ENCODE data around the gene TNFSF18. TPM values are rescaled to one million over a fixed set of nuclear protein-coding genes. Genes with fewer than 3 reads are reported as not detected.

Gene TNFSF18
- total RNA-seq, 2 experiments from 2014 or later: not detected

GRCh38 chr1:173016419-173016818 lies 34.3 kb downstream of the TNFSF18 start:
- Mint-ChIP-seq H3K9me3 (peaks cover 5% of the 10 kb centered on the region), H3K4me3 (no peak overlapping the region), H3K36me3 (peaks cover 10% of the 10 kb centered on the region), H3K27me3 (no peaks in the 10 kb centered on the region), H3K4me1 (peaks cover 10% of the 10 kb centered on the region), H3K27ac (no peak overlapping the region)
- POLR2A ChIA-PET: no interaction called here
- no peak for DNase-seq
- ATAC-seq (ENCODE audit: low read depth): no peak

DNA sequence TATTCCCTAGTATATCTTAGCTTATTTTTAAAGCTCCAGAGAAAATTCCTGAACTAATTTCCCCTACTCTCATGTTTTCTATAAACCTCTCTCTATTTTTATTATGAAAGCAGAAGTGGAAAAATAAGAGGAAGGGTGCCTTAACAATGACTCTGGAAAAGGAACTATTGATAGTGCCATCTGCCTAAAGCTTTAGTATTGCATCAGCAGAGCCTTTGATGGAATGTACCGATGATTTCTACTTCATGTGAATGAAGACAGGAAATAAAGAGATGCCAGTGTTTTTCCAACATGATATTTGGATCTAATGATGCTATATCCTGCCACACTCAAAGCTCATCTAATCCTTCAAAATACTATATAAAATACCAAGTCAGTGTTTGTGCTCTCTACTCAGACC lies 35.1 kb downstream of the TNFSF18 start:
- H3K9me3 Mint-ChIP-seq: peaks cover 7% of the 10 kb centered on the region
- peaks cover 10% of the 10 kb centered on the region for H3K4me1 Mint-ChIP-seq
- no peak overlapping the region for H3K27ac Mint-ChIP-seq
- H3K4me3 Mint-ChIP-seq: no peak overlapping the region
- no peak for ATAC-seq (ENCODE audit: low read depth)
- no peak for DNase-seq
- POLR2A ChIA-PET: no interaction called here
- H3K36me3 Mint-ChIP-seq: peaks cover 12% of the 10 kb centered on the region
- H3K27me3 Mint-ChIP-seq: no peaks in the 10 kb centered on the region

DNA sequence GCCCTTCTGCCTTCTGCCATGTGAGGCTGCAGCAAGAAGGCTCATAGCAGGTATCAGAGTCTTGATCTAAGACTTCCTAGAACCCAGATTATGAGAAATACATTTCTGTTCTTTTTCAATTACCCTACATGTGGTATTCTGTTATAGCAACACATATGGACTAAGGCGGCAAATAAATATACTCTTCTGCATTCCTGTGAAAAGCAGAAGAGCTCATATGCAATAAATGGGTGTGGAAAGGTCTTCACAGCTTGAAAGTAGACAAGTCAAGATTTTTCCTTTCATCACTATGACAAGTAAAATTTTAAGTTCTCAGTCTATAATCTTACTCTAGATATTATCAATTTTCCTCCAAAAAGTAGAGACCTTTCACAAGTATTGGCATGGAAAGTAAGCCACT lies 36.6 kb downstream of the TNFSF18 start:
- Mint-ChIP-seq H3K36me3 (peaks cover 12% of the 10 kb centered on the region), H3K27ac (no peak overlapping the region), H3K9me3 (peaks cover 7% of the 10 kb centered on the region), H3K27me3 (no peaks in the 10 kb centered on the region), H3K4me1 (peaks cover 9% of the 10 kb centered on the region), H3K4me3 (no peak overlapping the region)
- POLR2A ChIA-PET: no interaction called here
- ATAC-seq (ENCODE audit: low read depth) (no peak), DNase-seq (no peak)

DNA sequence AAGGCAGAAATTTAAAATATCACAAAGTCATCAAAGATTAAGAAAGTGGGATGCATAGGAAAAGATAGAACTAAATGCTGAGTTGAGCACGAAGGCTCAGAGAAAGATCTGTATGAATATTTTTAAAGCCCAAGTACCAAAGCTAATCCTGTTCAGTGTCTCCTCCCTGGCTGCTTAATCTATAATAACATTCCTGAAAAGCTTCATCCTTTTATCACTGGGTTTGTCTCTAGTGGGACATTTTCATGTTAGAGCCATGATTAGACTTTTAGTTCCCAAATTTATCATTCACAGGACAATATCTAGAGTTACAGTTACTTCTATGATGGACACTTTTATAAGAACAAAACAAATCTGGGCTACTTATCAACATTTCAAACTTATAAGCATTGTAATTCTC lies 38.6 kb downstream of the TNFSF18 start:
- Mint-ChIP-seq H3K4me3 (no peak overlapping the region), H3K9me3 (peaks cover 5% of the 10 kb centered on the region), H3K27ac (no peak overlapping the region), H3K4me1 (peaks cover 4% of the 10 kb centered on the region), H3K27me3 (no peaks in the 10 kb centered on the region), H3K36me3 (peaks cover 9% of the 10 kb centered on the region)
- DNase-seq (no peak), ATAC-seq (ENCODE audit: low read depth) (no peak)
- POLR2A ChIA-PET: no interaction called here

- no peak for ATAC-seq (ENCODE audit: low read depth)
- H3K27ac Mint-ChIP-seq: no peak overlapping the region
- POLR2A ChIA-PET: interaction anchor here (0.6 kb wide), 1 partner anchor 44 kb away, joined by 6 read pairs; no protein-coding TSS in a partner anchor
Observed at GRCh38 chr1:173009597-173009996, 41.1 kb downstream of the TNFSF18 start.

GRCh38 chr1:173005196-173005864 lies 45.4 kb downstream of the TNFSF18 start:
- Mint-ChIP-seq H3K4me1 (peaks cover 6% of the 10 kb centered on the region), H3K27ac (no peak overlapping the region), H3K27me3 (no peaks in the 10 kb centered on the region), H3K9me3 (peaks cover 10% of the 10 kb centered on the region), H3K4me3 (no peak overlapping the region), H3K36me3 (peaks cover 7% of the 10 kb centered on the region)
- POLR2A ChIA-PET: no interaction called here
- DNase-seq (no peak), ATAC-seq (ENCODE audit: low read depth) (no peak)

More at GRCh38 chr1:173009597-173009996, 41.1 kb downstream of the TNFSF18 start:
- H3K27me3 Mint-ChIP-seq: no peaks in the 10 kb centered on the region
- peaks cover 10% of the 10 kb centered on the region for H3K4me1 Mint-ChIP-seq
- DNase-seq: no peak
- no peak overlapping the region for H3K4me3 Mint-ChIP-seq
- peaks cover 8% of the 10 kb centered on the region for H3K36me3 Mint-ChIP-seq
- H3K9me3 Mint-ChIP-seq: peaks cover 4% of the 10 kb centered on the region

GRCh38 chr1:173002891-173003838 lies 47.6 kb downstream of the TNFSF18 start:
- Mint-ChIP-seq H3K9me3 (peaks cover 15% of the 10 kb centered on the region), H3K4me3 (no peak overlapping the region), H3K27ac (no peak overlapping the region), H3K36me3 (peaks cover 7% of the 10 kb centered on the region), H3K4me1 (peaks cover 6% of the 10 kb centered on the region), H3K27me3 (no peaks in the 10 kb centered on the region)
- POLR2A ChIA-PET: no interaction called here
- ATAC-seq (ENCODE audit: low read depth) (no peak), DNase-seq (no peak)

DNA sequence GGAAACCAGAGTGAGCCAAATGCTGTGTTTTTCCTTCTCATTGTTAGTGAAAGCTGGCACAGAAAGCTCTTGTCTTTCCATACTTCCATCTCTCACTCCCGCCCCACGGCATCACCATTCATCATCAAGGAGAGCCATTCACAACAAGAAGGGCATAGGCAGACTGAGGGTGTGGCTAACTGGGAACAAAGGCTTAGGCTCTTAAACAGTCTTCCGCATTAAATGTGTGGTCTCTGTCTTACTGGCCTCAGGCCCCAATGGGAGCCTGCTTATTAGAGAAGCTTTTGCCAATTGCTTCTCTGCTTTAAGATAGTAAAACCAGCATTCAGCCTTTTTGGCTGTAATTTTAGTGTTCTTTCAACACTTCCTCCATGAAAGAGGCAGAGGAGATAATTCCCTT lies 51.4 kb downstream of the TNFSF18 start:
- Mint-ChIP-seq H3K36me3 (peaks cover 9% of the 10 kb centered on the region), H3K4me1 (no peaks in the 10 kb centered on the region), H3K9me3 (peaks cover 20% of the 10 kb centered on the region), H3K4me3 (no peak overlapping the region), H3K27me3 (no peaks in the 10 kb centered on the region), H3K27ac (no peak overlapping the region)
- POLR2A ChIA-PET: no interaction called here
- DNase-seq (no peak), ATAC-seq (ENCODE audit: low read depth) (no peak)

DNA sequence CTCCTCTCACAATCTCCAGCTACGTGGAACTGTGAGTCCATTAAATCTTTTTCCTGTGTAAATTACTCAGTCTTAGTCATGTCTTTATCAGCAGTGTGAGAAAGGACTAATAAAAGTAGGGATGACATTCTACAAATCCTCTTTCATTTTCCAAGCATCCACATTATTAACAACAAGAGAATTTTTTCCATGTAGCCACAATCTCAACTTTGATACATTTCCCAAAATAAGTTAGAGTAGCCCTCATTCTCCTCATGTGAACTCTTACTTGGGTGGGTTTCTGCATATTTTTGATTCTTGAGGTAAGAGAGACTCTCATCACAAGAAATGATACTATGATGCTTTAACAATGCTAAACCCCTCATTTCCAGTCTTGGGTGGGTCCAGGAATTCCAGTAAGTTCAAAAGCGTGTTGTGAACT lies 52.8 kb downstream of the TNFSF18 start:
- DNase-seq (no peak), ATAC-seq (ENCODE audit: low read depth) (no peak)
- H3K27me3 Mint-ChIP-seq: no peaks in the 10 kb centered on the region
- no peak overlapping the region for H3K27ac Mint-ChIP-seq
- H3K9me3 Mint-ChIP-seq: peaks cover 24% of the 10 kb centered on the region
- no peaks in the 10 kb centered on the region for H3K4me1 Mint-ChIP-seq
- peaks cover 9% of the 10 kb centered on the region for H3K36me3 Mint-ChIP-seq
- POLR2A ChIA-PET: no interaction called here
- H3K4me3 Mint-ChIP-seq: no peak overlapping the region

DNA sequence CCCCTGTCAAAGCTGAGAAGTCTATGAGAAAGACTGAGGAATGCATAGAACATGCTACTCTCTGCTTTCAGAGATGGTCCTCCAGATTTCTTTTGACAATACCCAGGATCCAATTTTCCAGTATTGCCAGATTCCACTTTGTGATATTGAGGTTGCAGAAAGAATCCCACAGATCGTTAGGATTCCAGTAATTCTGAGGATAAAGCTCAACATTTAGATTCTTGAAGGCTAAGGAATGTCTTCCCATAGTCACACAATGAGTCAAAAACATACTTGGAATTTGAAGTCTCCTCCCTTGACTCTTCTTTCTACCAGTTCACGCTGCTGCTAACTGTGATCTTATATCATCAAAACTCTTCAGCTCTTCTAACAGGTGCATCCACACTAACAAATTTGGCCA lies 57.1 kb downstream of the TNFSF18 start:
- no peaks in the 10 kb centered on the region for H3K27me3 Mint-ChIP-seq
- DNase-seq: no peak
- no peak overlapping the region for H3K4me3 Mint-ChIP-seq
- peaks cover 10% of the 10 kb centered on the region for H3K9me3 Mint-ChIP-seq
- peaks cover 3% of the 10 kb centered on the region for H3K36me3 Mint-ChIP-seq
- POLR2A ChIA-PET: no interaction called here
- ATAC-seq (ENCODE audit: low read depth): no peak
- H3K27ac Mint-ChIP-seq: no peak overlapping the region
- no peaks in the 10 kb centered on the region for H3K4me1 Mint-ChIP-seq

DNA sequence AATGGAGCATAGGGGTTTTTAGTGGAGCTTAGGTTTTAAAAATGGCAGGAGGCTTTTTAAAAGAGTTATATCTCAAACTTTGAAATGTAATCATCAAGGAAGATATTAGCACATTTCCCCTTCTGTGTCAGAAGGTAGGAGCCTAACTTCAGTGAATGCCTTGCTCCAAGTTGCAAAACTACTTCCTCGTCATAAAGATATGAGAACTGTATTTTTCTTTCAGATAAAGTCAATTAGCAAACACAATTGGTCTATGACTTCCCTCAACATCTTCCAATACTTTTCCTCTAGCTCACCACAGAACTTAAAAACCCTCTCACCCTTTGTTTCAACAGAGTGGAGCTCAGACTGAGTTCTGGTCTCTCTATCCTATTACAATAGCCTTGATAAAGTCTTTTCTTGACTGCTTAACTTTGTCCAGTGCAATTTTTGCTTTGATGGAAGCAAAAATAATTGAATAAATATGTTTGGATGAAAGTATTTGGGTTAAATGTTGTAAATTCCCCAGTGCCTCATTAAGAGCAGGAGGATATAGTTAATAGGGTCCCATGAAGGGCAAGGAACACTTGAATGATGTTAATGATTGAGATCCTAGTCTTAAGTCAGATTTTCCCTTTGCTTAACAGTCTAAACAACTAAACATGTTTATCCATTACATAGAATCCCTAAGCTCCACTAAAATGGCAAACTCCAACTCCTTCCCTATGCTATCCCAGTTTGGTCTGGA lies 58.9 kb downstream of the TNFSF18 start:
- H3K27me3 Mint-ChIP-seq: no peaks in the 10 kb centered on the region
- H3K9me3 Mint-ChIP-seq: peaks cover 8% of the 10 kb centered on the region
- no peak overlapping the region for H3K27ac Mint-ChIP-seq
- DNase-seq (no peak), ATAC-seq (ENCODE audit: low read depth) (no peak)
- H3K4me3 Mint-ChIP-seq: no peak overlapping the region
- no peaks in the 10 kb centered on the region for H3K4me1 Mint-ChIP-seq
- peaks cover 3% of the 10 kb centered on the region for H3K36me3 Mint-ChIP-seq
- POLR2A ChIA-PET: no interaction called here

- H3K4me3 Mint-ChIP-seq: no peak overlapping the region
- no peaks in the 10 kb centered on the region for H3K4me1 Mint-ChIP-seq
- H3K9me3 Mint-ChIP-seq: peaks cover 3% of the 10 kb centered on the region
- H3K27ac Mint-ChIP-seq: no peak overlapping the region
- H3K27me3 Mint-ChIP-seq: no peaks in the 10 kb centered on the region
- POLR2A ChIA-PET: no interaction called here
- ATAC-seq (ENCODE audit: low read depth) (no peak), DNase-seq (no peak)
- no peaks in the 10 kb centered on the region for H3K36me3 Mint-ChIP-seq
Observed at GRCh38 chr1:172990598-172991215, 60.0 kb downstream of the TNFSF18 start.
